ENCODE results near the gene PPP2R2C.

PPP2R2C gene

DNA sequence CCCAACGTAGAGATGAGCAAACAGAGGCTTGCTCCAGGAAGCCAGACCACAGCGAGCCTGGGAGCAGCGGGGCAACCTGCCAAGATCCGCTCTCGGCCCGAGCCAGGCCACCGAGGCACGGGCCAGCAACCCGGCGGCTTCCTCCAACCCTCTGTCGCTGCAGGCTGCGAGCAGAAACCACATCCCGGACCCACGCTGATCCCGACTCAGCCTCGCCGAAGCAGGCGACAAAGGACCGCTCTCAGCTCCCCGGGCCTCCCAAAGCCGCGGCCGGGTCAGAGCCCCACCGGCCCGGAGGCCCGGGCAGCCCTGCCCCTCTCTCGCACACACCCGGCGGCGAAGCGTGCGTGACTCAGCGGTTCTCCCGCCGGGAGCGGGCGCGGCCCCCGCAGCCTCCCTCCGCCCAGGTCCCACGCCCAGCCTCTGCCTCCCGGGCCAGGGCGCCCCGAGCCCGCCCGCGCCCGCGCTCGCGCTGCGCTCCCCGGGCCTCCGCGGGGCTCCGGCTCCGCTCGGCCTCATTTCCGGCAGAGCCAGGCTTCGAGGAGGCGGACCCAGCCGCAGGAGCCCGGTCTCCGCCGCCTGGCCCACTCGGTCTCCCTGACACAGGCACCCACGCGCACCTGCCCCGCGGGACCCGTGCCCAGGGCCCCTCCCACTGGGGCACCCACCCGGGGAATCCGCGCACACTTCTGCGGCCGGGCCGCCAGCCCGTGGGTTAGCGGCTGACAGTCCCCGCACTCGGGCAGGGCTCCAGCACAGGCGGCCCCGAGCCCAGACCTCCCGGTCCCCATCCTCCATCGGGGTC, 1.7 kb downstream of the PPP2R2C start:
- peak; percentile 41 for DNase-seq (ENCODE audit: low spot score)
- in situ Hi-C loops (cut with MboI; ENCODE audit: low sequenced_read_pairs, unreplicated experiment), result no loop called here
- TF ChIP-seq, protein P1, sequence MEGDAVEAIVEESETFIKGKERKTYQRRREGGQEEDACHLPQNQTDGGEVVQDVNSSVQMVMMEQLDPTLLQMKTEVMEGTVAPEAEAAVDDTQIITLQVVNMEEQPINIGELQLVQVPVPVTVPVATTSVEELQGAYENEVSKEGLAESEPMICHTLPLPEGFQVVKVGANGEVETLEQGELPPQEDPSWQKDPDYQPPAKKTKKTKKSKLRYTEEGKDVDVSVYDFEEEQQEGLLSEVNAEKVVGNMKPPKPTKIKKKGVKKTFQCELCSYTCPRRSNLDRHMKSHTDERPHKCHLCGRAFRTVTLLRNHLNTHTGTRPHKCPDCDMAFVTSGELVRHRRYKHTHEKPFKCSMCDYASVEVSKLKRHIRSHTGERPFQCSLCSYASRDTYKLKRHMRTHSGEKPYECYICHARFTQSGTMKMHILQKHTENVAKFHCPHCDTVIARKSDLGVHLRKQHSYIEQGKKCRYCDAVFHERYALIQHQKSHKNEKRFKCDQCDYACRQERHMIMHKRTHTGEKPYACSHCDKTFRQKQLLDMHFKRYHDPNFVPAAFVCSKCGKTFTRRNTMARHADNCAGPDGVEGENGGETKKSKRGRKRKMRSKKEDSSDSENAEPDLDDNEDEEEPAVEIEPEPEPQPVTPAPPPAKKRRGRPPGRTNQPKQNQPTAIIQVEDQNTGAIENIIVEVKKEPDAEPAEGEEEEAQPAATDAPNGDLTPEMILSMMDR (IDR thresholded peaks at IDR 0.05; ENCODE audit: borderline replicate concordance, control extremely low read depth, extremely low read depth, insufficient read depth, missing control alignments), result no peak

DNA sequence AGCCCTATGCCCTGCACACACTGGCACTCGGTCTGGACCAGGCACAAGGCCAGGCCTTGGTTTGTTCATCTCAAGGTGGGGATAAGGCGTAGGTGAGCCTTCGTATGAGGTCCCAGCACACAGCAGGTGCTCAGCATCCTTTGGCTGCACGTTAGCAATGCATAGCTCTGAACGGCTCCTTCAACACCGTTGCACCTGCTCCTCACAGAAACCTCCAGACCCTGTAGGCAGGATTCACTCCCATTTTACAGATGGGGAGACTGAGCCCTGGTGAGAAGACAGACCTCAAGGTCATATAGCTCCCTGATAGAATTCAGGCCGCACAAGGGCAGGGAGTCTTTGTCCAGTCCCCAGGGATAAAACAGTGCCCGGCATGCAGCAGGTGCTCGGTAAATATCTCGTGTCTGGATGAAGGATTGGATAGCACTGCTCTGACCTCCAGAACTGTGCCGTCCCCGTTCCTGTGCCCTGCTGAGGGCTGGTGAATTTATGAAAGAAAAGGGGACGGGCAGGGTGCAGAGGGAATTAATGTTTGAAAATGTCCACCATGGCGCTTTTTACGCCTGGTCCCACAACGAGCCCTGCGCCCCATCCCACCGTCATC, 2.4 kb downstream of the PPP2R2C start:
- in situ Hi-C loops (cut with MboI; ENCODE audit: low sequenced_read_pairs, unreplicated experiment), result no loop called here
- peak; percentile 16 for DNase-seq (ENCODE audit: low spot score)
- TF ChIP-seq, protein P1 (IDR thresholded peaks at IDR 0.05; ENCODE audit: borderline replicate concordance, control extremely low read depth, extremely low read depth, insufficient read depth, missing control alignments), result no peak

DNA sequence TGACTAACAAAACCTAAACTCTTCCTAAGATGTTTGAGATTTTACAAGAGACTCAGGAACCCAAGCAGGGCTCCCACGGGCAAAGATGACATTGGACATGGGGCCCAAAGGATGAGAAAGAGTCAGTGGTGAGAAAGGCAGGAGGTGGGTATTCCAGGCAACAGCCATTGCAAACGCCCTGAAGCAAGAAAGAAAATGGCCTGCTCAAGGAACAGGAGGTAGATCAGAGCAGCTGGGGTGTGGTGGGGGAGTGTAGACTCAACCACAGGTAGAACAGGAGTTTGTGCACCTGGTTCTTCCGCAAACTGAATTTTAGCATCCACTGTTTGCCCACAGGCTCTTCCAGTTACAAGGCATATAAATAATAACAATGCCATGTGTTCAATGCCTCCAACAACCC, 3.3 kb downstream of the PPP2R2C start:
- TF ChIP-seq, protein P1 (IDR thresholded peaks at IDR 0.05; ENCODE audit: borderline replicate concordance, control extremely low read depth, extremely low read depth, insufficient read depth, missing control alignments), result no peak
- in situ Hi-C loops (cut with MboI; ENCODE audit: low sequenced_read_pairs, unreplicated experiment), result no loop called here
- DNase-seq (ENCODE audit: low spot score), result peak; percentile 6

DNA sequence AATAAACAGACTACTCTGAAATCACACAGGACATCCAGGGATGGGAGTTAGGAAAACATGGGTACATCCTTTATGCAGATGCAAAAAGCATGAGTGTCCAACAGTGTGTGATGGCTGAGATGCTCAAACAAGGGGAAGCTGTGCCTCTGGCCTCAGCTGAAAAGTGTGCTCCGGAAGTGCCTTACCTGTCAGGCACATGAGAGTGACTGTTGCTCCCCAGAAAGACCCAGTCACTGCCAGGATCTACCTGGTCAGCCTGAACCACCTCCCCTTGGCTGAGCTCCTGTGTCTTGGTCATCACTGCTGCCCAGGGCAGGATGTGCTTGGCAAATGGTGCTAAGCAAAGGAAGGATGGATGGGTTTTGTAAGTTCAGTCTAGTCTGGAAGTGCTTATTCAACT, 4.0 kb downstream of the PPP2R2C start:
- in situ Hi-C loops (cut with MboI; ENCODE audit: low sequenced_read_pairs, unreplicated experiment), result no loop called here
- TF ChIP-seq, protein P1 (IDR thresholded peaks at IDR 0.05; ENCODE audit: borderline replicate concordance, control extremely low read depth, extremely low read depth, insufficient read depth, missing control alignments), result no peak
- DNase-seq (ENCODE audit: low spot score), result peak; percentile 11

DNA sequence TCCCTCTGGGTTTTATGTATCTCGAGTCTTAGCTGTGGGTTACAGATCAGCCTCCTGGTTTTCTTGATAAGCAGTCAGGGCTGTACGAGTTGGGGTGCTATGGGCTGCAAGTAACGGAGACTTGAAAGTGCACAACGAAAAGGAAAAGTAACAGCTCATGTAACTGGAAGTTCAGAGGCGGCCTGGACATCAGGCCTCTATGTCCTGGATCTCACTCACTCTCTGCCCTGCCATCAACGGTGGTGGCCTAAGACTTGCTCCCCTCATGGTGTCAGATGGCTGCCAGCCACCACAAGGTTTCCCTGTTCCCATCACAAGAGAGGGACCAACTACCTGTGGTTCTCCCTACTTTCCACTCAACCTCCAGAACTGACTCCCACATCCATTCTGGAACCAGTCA, 4.8 kb downstream of the PPP2R2C start:
- TF ChIP-seq, protein P1 (IDR thresholded peaks at IDR 0.05; ENCODE audit: borderline replicate concordance, control extremely low read depth, extremely low read depth, insufficient read depth, missing control alignments), result no peak
- in situ Hi-C loops (cut with MboI; ENCODE audit: low sequenced_read_pairs, unreplicated experiment), result no loop called here
- DNase-seq (ENCODE audit: low spot score), result no peak

DNA sequence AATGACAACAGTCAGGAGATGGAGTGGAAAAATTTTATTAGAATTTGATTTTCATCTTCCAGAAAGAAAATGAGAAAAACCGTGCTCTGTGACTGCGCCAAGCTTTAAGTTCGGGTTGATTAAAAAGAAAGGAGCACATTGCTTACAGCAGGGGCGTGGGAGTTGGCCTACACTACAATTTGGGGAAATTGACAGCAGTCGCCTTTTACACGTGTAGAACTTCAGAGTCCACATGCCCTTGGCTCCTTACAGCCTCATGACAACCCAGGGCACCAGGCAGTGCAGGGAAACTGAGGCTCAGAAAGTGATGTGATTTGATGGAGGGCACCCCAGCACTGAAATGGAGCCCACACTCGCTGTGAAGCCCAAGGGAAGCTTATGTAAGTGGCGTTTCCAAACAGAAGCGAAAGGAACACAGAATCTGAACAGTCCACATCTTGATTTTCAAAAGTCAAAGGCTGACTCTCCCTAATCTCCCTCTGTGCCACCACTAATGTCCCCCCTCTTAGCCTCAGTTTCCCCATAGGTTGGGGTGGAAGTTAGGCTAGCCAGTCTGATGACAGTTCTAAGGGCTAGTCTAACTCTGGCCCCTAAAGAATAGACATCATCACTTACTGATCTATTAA, 5.5 kb downstream of the PPP2R2C start:
- in situ Hi-C loops (cut with MboI; ENCODE audit: low sequenced_read_pairs, unreplicated experiment), result no loop called here
- DNase-seq (ENCODE audit: low spot score), result peak; percentile 2
- TF ChIP-seq, protein P1 (IDR thresholded peaks at IDR 0.05; ENCODE audit: borderline replicate concordance, control extremely low read depth, extremely low read depth, insufficient read depth, missing control alignments), result no peak
